Tibial nerve (tissue), 4 donors: ENCODE data around the gene ATP2B3.

Source experiments
- EP300 ChIP-seq, 2 donors: sonication (generic); formaldehyde crosslinking; IDR thresholded peaks; one replicate each; pipeline ENCODE4 v1.6.1; 2017; ENCODE audit warnings: antibody characterized with exemption in 2 of 2, mild to moderate bottlenecking in 1 of 2
- POLR2A ChIP-seq, 2 donors: fragments of 450-650 bp; IDR thresholded peaks; one replicate each; pipeline ENCODE4 v1.6.1; 2017; ENCODE audit warnings: antibody characterized with exemption in 2 of 2, mild to moderate bottlenecking in 2 of 2, moderate library complexity in 2 of 2
- TF ChIP-seq, protein P1 (sequence below), 5 experiments: fragments of 200-600 bp in 3 of 5; fragments of 450-650 bp in 2 of 5; sonication (generic) in 3 of 5; IDR thresholded peaks; one replicate each; pipeline ENCODE4 v1.5.1; 2016 to 2019; ENCODE audit warnings: antibody characterized with exemption in 5 of 5, mild to moderate bottlenecking in 3 of 5, moderate library complexity in 2 of 5

DNA sequence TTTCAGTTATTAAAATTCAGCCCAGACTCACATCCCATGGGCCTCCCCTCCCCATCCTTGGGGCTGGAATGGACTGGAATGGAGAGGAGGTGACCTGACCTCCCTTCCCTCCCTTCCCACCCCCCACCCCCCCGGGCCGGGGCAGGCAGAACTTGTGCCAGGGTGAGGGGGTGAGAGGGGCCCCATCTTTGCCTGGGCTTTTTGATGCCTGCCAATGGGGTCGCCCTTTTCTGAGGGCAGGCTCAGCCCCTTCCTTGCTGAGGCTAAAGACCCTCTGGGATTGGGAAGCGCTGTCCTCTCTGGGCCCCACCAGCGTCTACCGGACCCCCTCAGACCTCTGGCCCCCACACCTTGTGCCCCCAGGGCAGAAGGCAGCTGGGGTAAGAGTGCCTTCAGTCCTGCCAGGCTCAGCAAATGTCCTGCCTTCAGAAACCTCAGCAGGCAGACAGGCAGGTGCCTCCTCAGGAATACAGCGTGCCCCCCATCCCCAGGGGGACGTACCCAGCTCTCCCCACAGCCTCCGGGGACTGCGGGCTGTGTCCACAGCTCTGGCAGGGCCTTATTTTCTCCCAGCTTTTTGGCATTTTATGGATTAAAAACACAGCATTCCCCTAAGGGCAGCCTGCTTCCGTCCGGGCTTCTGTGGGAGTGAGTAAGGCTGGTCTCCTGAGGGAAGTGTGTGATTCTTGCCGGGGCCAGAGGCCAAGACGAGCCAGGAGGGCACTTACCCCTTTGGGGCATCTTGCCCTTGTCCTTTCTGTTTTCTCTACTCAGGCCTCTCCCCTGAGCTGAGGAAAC lies 94.1 kb downstream of the ATP2B3 start:
- TF ChIP-seq, protein P1, sequence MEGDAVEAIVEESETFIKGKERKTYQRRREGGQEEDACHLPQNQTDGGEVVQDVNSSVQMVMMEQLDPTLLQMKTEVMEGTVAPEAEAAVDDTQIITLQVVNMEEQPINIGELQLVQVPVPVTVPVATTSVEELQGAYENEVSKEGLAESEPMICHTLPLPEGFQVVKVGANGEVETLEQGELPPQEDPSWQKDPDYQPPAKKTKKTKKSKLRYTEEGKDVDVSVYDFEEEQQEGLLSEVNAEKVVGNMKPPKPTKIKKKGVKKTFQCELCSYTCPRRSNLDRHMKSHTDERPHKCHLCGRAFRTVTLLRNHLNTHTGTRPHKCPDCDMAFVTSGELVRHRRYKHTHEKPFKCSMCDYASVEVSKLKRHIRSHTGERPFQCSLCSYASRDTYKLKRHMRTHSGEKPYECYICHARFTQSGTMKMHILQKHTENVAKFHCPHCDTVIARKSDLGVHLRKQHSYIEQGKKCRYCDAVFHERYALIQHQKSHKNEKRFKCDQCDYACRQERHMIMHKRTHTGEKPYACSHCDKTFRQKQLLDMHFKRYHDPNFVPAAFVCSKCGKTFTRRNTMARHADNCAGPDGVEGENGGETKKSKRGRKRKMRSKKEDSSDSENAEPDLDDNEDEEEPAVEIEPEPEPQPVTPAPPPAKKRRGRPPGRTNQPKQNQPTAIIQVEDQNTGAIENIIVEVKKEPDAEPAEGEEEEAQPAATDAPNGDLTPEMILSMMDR (IDR thresholded peaks at IDR 0.05): no peak
- TF ChIP-seq POLR2A (IDR thresholded peaks at IDR 0.05) (no peak), EP300 (IDR thresholded peaks at IDR 0.05) (no peak)
